ENCODE data around the gene MACC1. TPM values are rescaled to one million over a fixed set of nuclear protein-coding genes. Genes with fewer than 3 reads are reported as not detected.

MACC1 gene
- total and polyA plus RNA-seq, 9 of the 15 experiments (the other 6 are each of a cell fraction or from before 2014, with no cell fraction given), result 5.9 to 30.2 (median 10.4) TPM

- TF ChIP-seq CBX2 (IDR thresholded peaks at IDR 0.05; ENCODE audit: insufficient read depth, low read length, poor library complexity, severe bottlenecking) (no peak), TSC22D4 (tag; IDR thresholded peaks at IDR 0.05) (no peak), SETDB1 (IDR thresholded peaks at IDR 0.05; ENCODE audit: low read length) (no peak), JUN (IDR thresholded peaks at IDR 0.05; ENCODE audit: borderline replicate concordance, low read depth, low read length) (no peak), JUN (CRISPR knock-in tag; IDR thresholded peaks at IDR 0.05; ENCODE audit: borderline replicate concordance) (no peak), ZNF408 (CRISPR knock-in tag; IDR thresholded peaks at IDR 0.05; ENCODE audit: low read depth) (no peak), SPI1 (IDR thresholded peaks at IDR 0.05; ENCODE audit: borderline replicate concordance, low read depth, low read length) (peak; percentile 91), RBM34 (IDR thresholded peaks at IDR 0.05; ENCODE audit: borderline replicate concordance, insufficient read depth, low read length) (no peak), ZNF785 (CRISPR knock-in tag; IDR thresholded peaks at IDR 0.05) (no peak), SIN3A (IDR thresholded peaks at IDR 0.05; ENCODE audit: borderline replicate concordance in 2 of 2, control insufficient read depth in 1 of 2, low read depth in 2 of 2, low read length in 2 of 2) (no peak), JUND (IDR thresholded peaks at IDR 0.05; ENCODE audit: borderline replicate concordance, low read depth, low read length) (0 out of 2 replicates have a peak, but pooled peaks have one; percentile 28), JUND (tag; IDR thresholded peaks at IDR 0.05; ENCODE audit: borderline replicate concordance, low read depth, low read length) (peak; percentile 34; the same call in 1 of the 3 replicates), U2AF2 (optimal IDR thresholded peaks at IDR 0.05; ENCODE audit: low read depth, low read length) (no peak), GABPA (tag; conservative IDR thresholded peaks at IDR 0.05; ENCODE audit: low read depth) (peak; percentile 39; the same call in 1 of the 2 replicates), ZNF79 (CRISPR knock-in tag; IDR thresholded peaks at IDR 0.05; ENCODE audit: low read depth) (no peak), MCM3 (IDR thresholded peaks at IDR 0.05) (no peak), ZC3H11A (IDR thresholded peaks at IDR 0.05; ENCODE audit: low read depth, low read length) (no peak), CTBP1 (IDR thresholded peaks at IDR 0.05; ENCODE audit: borderline replicate concordance) (peak; percentile 54; the same call in 1 of the 2 replicates), KLF6 (CRISPR knock-in tag; IDR thresholded peaks at IDR 0.05; ENCODE audit: borderline replicate concordance) (no peak), NUFIP1 (IDR thresholded peaks at IDR 0.05; ENCODE audit: partially characterized antibody) (no peak), RFX1 (IDR thresholded peaks at IDR 0.05) (peak; percentile 89), FOXA3 (CRISPR knock-in tag; conservative IDR thresholded peaks at IDR 0.05 in 1 of 2, IDR thresholded peaks at IDR 0.05 in 1 of 2) (no peak), ZNF217 (CRISPR knock-in tag; IDR thresholded peaks at IDR 0.05) (no peak), ZBTB1 (CRISPR knock-in tag; IDR thresholded peaks at IDR 0.05; ENCODE audit: borderline replicate concordance, low read depth) (no peak), ZNF592 (IDR thresholded peaks at IDR 0.05) (0 out of 2 replicates have a peak, but pooled peaks have one; percentile 24), SRSF9 (IDR thresholded peaks at IDR 0.05; ENCODE audit: borderline replicate concordance, low read depth, low read length) (no peak)
Observed at GRCh38 chr7:20199015-20199737, 18.0 kb downstream of the MACC1 start (continued).
